Heart left ventricle (tissue), 16 donors: ENCODE measurements around the gene MRM2. TPM values are rescaled to one million over a fixed set of nuclear protein-coding genes. Genes with fewer than 3 reads are reported as not detected.

ENCODE experiments used
- ATAC-seq, 4 donors: fragments of 200-7000 bp; cut with Tn5 transposase; one replicate each; pipeline ENCODE4 v1.9.1; 2020 to 2022; ENCODE audit warnings: moderate library complexity in 4 of 4, mild to moderate bottlenecking in 3 of 4, moderate number of reproducible peaks in 1 of 4
- DNase-seq, 5 donors: peaks; one replicate each; pipeline ENCODE4 v3.0.0-alpha.2; 2020
- H3K27ac ChIP-seq, 12 donors: fragments of 200-600 bp; sonication (generic) in 4 of 12; one replicate each; pipeline versions ENCODE4 v1.5.0 to v1.8.0; 2016 to 2022; ENCODE audit warnings: mild to moderate bottlenecking in 2 of 12
- H3K27me3 ChIP-seq, 9 donors: fragments of 200-600 bp; sonication (generic) in 2 of 9; one replicate each; pipeline versions ENCODE4 v1.5.1 to v1.8.0; 2016 to 2022; ENCODE audit warnings: mild to moderate bottlenecking in 3 of 9
- H3K36me3 ChIP-seq, 9 donors: fragments of 200-600 bp; sonication (generic) in 2 of 9; one replicate each; pipeline versions ENCODE4 v1.5.0 to v1.8.0; 2018 to 2022; ENCODE audit warnings: mild to moderate bottlenecking in 2 of 9
- H3K4me1 ChIP-seq, 12 donors: fragments of 200-600 bp; sonication (generic) in 4 of 12; one replicate each; pipeline versions ENCODE4 v1.5.0 to v1.8.0; 2016 to 2022; ENCODE audit warnings: mild to moderate bottlenecking in 3 of 12
- H3K4me3 ChIP-seq, 12 donors: fragments of 200-600 bp; sonication (generic) in 4 of 12; one replicate each; pipeline versions ENCODE4 v1.5.0 to v1.8.0; 2017 to 2022; ENCODE audit warnings: mild to moderate bottlenecking in 9 of 12, moderate library complexity in 4 of 12
- H3K9me3 ChIP-seq, 12 donors: fragments of 200-600 bp; sonication (generic) in 4 of 12; one replicate each; pipeline versions ENCODE4 v1.5.0 to v1.8.0; 2016 to 2022; ENCODE audit warnings: mild to moderate bottlenecking in 1 of 12
- CTCF ChIP-seq, 12 donors: fragments of 200-600 bp; sonication (generic) in 4 of 12; IDR thresholded peaks; one replicate each; pipeline versions ENCODE4 v1.5.0 to v1.8.0; 2018 to 2022; ENCODE audit warnings: antibody characterized with exemption in 12 of 12, mild to moderate bottlenecking in 5 of 12
- POLR2A ChIP-seq, 2 donors: fragments of 450-650 bp; IDR thresholded peaks; one replicate each; pipeline ENCODE4 v1.6.1; 2017; ENCODE audit warnings: antibody characterized with exemption in 2 of 2, mild to moderate bottlenecking in 2 of 2, moderate library complexity in 2 of 2
- WGBS, 4 donors: extraction: QIAGEN DNeasy Blood & Tissue Kit in 2 of 4; methylation state at CpG; one replicate each; pipeline versions ENCODE4 v1.1.5 to v1.1.7; 2013 to 2018; 5-methylcytosine and 5-hydroxymethylcytosine counted together
- intact Hi-C, 10 donors: fragments of 100-400 bp; cut with DNase I; formaldehyde crosslinking; loops; one replicate each; pipeline versions ENCODE4 v1.11.1 to v1.14.2; 2022
- polyA plus RNA-seq, 2 donors: library from polyadenylated mRNA; stranded (reverse); fragments of 200-250 nt; gene quantifications; one replicate each; pipeline ENCODE4 v1.2.3, GENCODE V29; 2013
- total RNA-seq, 9 donors: library from RNA; depleted of rRNA in 2 of 9; stranded (reverse); fragments of >200 nt in 2 of 9; fragmentation: NEBNext Ultra II Directional in 3 of 9; extraction: Animal tissue kit (Norgen Biotek cat#: 25700) in 3 of 9; gene quantifications; one replicate each; pipeline versions ENCODE4 v1.1.0 to v1.2.4, GENCODE V29; 2016 to 2023
- donor health status: ischemic (EF 13 %, LVEDD 7.1; RV severe dilation, severe dysfunction).
- donor health status: healthy with polysubstance abuse.
- donor health status: DM: no; HTN: yes; CAD: no.
- donor health status: DM: no; HTN: no; CAD: no.
- donor health status: ischemic (EF 25% LVEDD 6.9; RV normal size, moderate dysfunction).
- donor health status: ischemic (EF 25% LVEDD 5.7; RV mildly dilated, moderate dysfunction).
- donor health status: healthy.
- donor health status: DM: yes; HTN: yes; CAD: no.
- donor health status: ischemic (EF 35%, LVEDD 5.7; RV mildly dilated, moderate dysfunction).
- donor health status: nonischemic (EF 11% LVEDD 7.7; RV severe dilation, severe dysfunction).
- donor health status: DM: yes; HTN: yes; CAD: no.
- donor health status: PGD.
- donor health status: ischemic (EF 29% LVEDD 5.4; RV normal size, mild dysfunction).
- donor health status: nonischemic (EF 23%, LVEDD 6.1; RV moderate dilation, normal function).

MRM2 gene
- total and polyA plus RNA-seq, 11 donors, result 14.2 to 31.5 (median 20.3) TPM

GRCh38 chr7:2244404-2244995 is 2.5 kb upstream of the MRM2 start:
- no peak overlapping the region for H3K4me3 ChIP-seq
- peaks cover 0 to 8% (median 0%) of the 10 kb centered on the region in 9 donors for H3K36me3 ChIP-seq
- no peak for TF ChIP-seq CTCF (IDR thresholded peaks at IDR 0.05)
- no peak for TF ChIP-seq POLR2A (IDR thresholded peaks at IDR 0.05)
- intact Hi-C loops, result loop anchor here in 4 of 10 donors (5.0 to 10.0 kb wide), 3 partner anchors 68 to 110 kb away; partner anchors contain the start of genes SNX8 (in 3 of the 4) and EIF3B (in 1 of the 4)
- H3K4me1 ChIP-seq, result peaks cover 0 to 62% (median 20%) of the 10 kb centered on the region in 12 donors
- H3K9me3 ChIP-seq, result no peaks in the 10 kb centered on the region
- WGBS, 4 donors, result 86 to 90% (median 88%) methylated on average over 25 of the region's 25 CpGs
- no peak for DNase-seq
- no peak overlapping the region for H3K27ac ChIP-seq
- no peaks in the 10 kb centered on the region for H3K27me3 ChIP-seq
- ATAC-seq, result no peak

- Histone ChIP-seq H3K9me3 (no peaks in the 10 kb centered on the region), H3K27me3 (no peaks in the 10 kb centered on the region), H3K4me3 (no peak overlapping the region), H3K27ac (no peak overlapping the region), H3K36me3 (peaks cover 0 to 17% (median 10%) of the 10 kb centered on the region in 9 donors), H3K4me1 (peaks cover 0 to 53% (median 17%) of the 10 kb centered on the region in 12 donors)
- WGBS, 4 donors, result 84 to 88% (median 87%) methylated on average over 12 of the region's 12 CpGs
- TF ChIP-seq POLR2A (IDR thresholded peaks at IDR 0.05) (no peak), CTCF (IDR thresholded peaks at IDR 0.05) (no peak)
- ATAC-seq (no peak), DNase-seq (no peak)
- intact Hi-C loops, result loop anchor here in 4 of 10 donors (5.0 to 10.0 kb wide), 3 partner anchors 69 to 111 kb away; partner anchors contain the start of genes SNX8 (in 3 of the 4) and EIF3B (in 1 of the 4)
Measured at GRCh38 chr7:2243458-2243857, 1.5 kb upstream of the MRM2 start.

GRCh38 chr7:2242541-2243429 is 780 bp upstream of the MRM2 start:
- Histone ChIP-seq H3K9me3 (no peaks in the 10 kb centered on the region), H3K27me3 (no peaks in the 10 kb centered on the region), H3K36me3 (peaks cover 0 to 24% (median 17%) of the 10 kb centered on the region in 9 donors), H3K4me1 (peaks cover 0 to 56% (median 17%) of the 10 kb centered on the region in 12 donors), H3K4me3 (peak overlapping the region; percentile 80 to 100 (median 91)), H3K27ac (peak overlapping the region in 6 of 12 donors; percentile 65 to 81 (median 74))
- DNase-seq (no peak), ATAC-seq (peak in 1 of 4 donors; percentile 13)
- TF ChIP-seq POLR2A (IDR thresholded peaks at IDR 0.05) (no peak), CTCF (IDR thresholded peaks at IDR 0.05) (no peak)
- WGBS, 4 donors, result 19 to 37% (median 21%) methylated on average over 12 to 21 of the region's 21 CpGs
- intact Hi-C loops, result loop anchor here in 4 of 10 donors (1.0 to 10.0 kb wide), 4 partner anchors 70 to 112 kb away; partner anchors contain the start of genes SNX8 (in 3 of the 4) and EIF3B (in 2 of the 4)

- Histone ChIP-seq H3K4me3 (no peak overlapping the region), H3K27me3 (no peaks in the 10 kb centered on the region), H3K9me3 (no peaks in the 10 kb centered on the region), H3K36me3 (peaks cover 0 to 58% (median 43%) of the 10 kb centered on the region in 9 donors), H3K4me1 (peaks cover 0 to 51% (median 17%) of the 10 kb centered on the region in 12 donors), H3K27ac (no peak overlapping the region)
- ATAC-seq (no peak), DNase-seq (no peak)
- intact Hi-C loops, result no loop called here
- WGBS, 4 donors, result 95 to 98% (median 96%) methylated on average over 17 of the region's 17 CpGs
- TF ChIP-seq POLR2A (IDR thresholded peaks at IDR 0.05) (no peak), CTCF (IDR thresholded peaks at IDR 0.05) (no peak)
Measured at GRCh38 chr7:2239242-2239641, 2.8 kb downstream of the MRM2 start.
